Measurements from ENCODE around the gene DNAH6. TPM values are rescaled to one million over a fixed set of nuclear protein-coding genes. Genes with fewer than 3 reads are reported as not detected.

The DNAH6 gene
- total and polyA plus RNA-seq, 2 experiments from 2014 or later: 0.11 TPM; not detected in 1

DNA sequence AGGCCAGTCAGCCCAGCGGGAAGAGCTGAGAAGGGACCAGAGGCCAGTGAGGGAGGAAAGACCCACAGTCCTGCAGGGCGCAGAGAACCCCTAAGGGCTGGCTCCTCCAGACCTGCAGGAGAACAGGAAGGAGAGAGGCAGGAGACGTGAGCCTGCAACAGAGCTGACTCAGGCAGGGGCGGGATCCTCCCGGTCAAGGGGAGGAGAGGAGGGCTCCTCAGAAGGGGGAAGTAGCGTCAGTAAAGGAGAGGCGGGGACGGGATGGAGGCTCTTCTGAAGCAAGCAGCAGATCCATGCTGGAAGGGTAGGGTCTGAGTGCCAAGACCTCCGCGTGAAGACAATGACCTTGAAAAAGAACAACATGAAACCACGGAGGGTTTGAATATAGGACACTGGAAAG, 313.8 kb downstream of the DNAH6 start:
- Histone ChIP-seq H3K27ac (no peak overlapping the region), H3K4me3 (no peak overlapping the region), H3K9me3 (ENCODE audit: low read depth) (no peaks in the 10 kb centered on the region), H3K79me2 (ENCODE audit: insufficient read depth) (no peaks in the 10 kb centered on the region), H3K4me1 (ENCODE audit: insufficient read depth) (no peaks in the 10 kb centered on the region), H3K9me2 (ENCODE audit: insufficient read depth) (no peaks in the 10 kb centered on the region), H3K4me2 (ENCODE audit: unreplicated experiment) (no peak overlapping the region), H3K27me3 (replicated peaks; ENCODE audit: insufficient read depth) (no peaks in the 10 kb centered on the region), H4K20me1 (ENCODE audit: insufficient read depth) (no peaks in the 10 kb centered on the region), H3K36me3 (ENCODE audit: low read depth) (no peaks in the 10 kb centered on the region), H3F3A (ENCODE audit: insufficient read depth) (no peaks in the 10 kb centered on the region), H2AFZ (no peak overlapping the region), H3K9ac (no peak overlapping the region)
- in situ Hi-C loops (cut with MboI): no loop called here
- DNase-seq: no peak
- no peak for TF ChIP-seq EZH2phosphoT487 (IDR thresholded peaks at IDR 0.05; ENCODE audit: insufficient read depth, low read depth)
- WGBS, 2 experiments (ENCODE audit: low coverage in 1 of 2, low lambda C conversion rate in 2 of 2, missing lambda C conversion rate in 2 of 2): 76 to 82% methylated on average over 11 of the region's 11 CpGs

GRCh38 chr2:84830758-84831500, 314.6 kb downstream of the DNAH6 start:
- Histone ChIP-seq H4K20me1 (ENCODE audit: insufficient read depth) (no peaks in the 10 kb centered on the region), H3K9ac (no peak overlapping the region), H3K27me3 (replicated peaks; ENCODE audit: insufficient read depth) (no peaks in the 10 kb centered on the region), H2AFZ (no peak overlapping the region), H3F3A (ENCODE audit: insufficient read depth) (no peaks in the 10 kb centered on the region), H3K9me2 (ENCODE audit: insufficient read depth) (no peaks in the 10 kb centered on the region), H3K27ac (no peak overlapping the region), H3K9me3 (ENCODE audit: low read depth) (no peaks in the 10 kb centered on the region), H3K4me2 (ENCODE audit: unreplicated experiment) (no peak overlapping the region), H3K4me1 (ENCODE audit: insufficient read depth) (no peaks in the 10 kb centered on the region), H3K36me3 (ENCODE audit: low read depth) (no peaks in the 10 kb centered on the region), H3K79me2 (ENCODE audit: insufficient read depth) (no peaks in the 10 kb centered on the region), H3K4me3 (no peak overlapping the region)
- TF ChIP-seq EZH2 (IDR thresholded peaks at IDR 0.05; ENCODE audit: insufficient read depth, poor library complexity, severe bottlenecking) (no peak), EZH2phosphoT487 (IDR thresholded peaks at IDR 0.05; ENCODE audit: insufficient read depth, low read depth) (no peak)
- in situ Hi-C loops (cut with MboI): no loop called here
- 82 to 85% methylated on average over 10 of the region's 10 CpGs for WGBS, 2 experiments (ENCODE audit: low coverage in 1 of 2, low lambda C conversion rate in 2 of 2, missing lambda C conversion rate in 2 of 2)
- DNase-seq: no peak

- H3K27ac ChIP-seq: no peak overlapping the region
- no peaks in the 10 kb centered on the region for H4K20me1 ChIP-seq (ENCODE audit: insufficient read depth)
- H3K79me2 ChIP-seq (ENCODE audit: insufficient read depth): no peaks in the 10 kb centered on the region
- H3K9me3 ChIP-seq (ENCODE audit: low read depth): no peaks in the 10 kb centered on the region
- peaks cover 3% of the 10 kb centered on the region; the same call in 1 of the 2 replicates for H3F3A ChIP-seq (ENCODE audit: insufficient read depth)
- 90 to 92% methylated on average over 5 of the region's 5 CpGs for WGBS, 2 experiments (ENCODE audit: low coverage in 1 of 2, low lambda C conversion rate in 2 of 2, missing lambda C conversion rate in 2 of 2)
- peaks cover 2% of the 10 kb centered on the region; the same call in 1 of the 2 replicates for H3K4me1 ChIP-seq (ENCODE audit: insufficient read depth)
- H3K9me2 ChIP-seq (ENCODE audit: insufficient read depth): no peaks in the 10 kb centered on the region
- TF ChIP-seq EZH2 (IDR thresholded peaks at IDR 0.05; ENCODE audit: insufficient read depth, poor library complexity, severe bottlenecking) (no peak), EZH2phosphoT487 (IDR thresholded peaks at IDR 0.05; ENCODE audit: insufficient read depth, low read depth) (no peak)
- no peaks in the 10 kb centered on the region for H3K27me3 ChIP-seq (replicated peaks; ENCODE audit: insufficient read depth)
- no peaks in the 10 kb centered on the region for H3K36me3 ChIP-seq (ENCODE audit: low read depth)
- DNase-seq: no peak
- H2AFZ ChIP-seq: no peak overlapping the region
- H3K4me2 ChIP-seq (ENCODE audit: unreplicated experiment): no peak overlapping the region
- no peak overlapping the region for H3K4me3 ChIP-seq
- no peak overlapping the region for H3K9ac ChIP-seq
- in situ Hi-C loops (cut with MboI): no loop called here
Measured at GRCh38 chr2:84832772-84833461, 316.6 kb downstream of the DNAH6 start.

DNA sequence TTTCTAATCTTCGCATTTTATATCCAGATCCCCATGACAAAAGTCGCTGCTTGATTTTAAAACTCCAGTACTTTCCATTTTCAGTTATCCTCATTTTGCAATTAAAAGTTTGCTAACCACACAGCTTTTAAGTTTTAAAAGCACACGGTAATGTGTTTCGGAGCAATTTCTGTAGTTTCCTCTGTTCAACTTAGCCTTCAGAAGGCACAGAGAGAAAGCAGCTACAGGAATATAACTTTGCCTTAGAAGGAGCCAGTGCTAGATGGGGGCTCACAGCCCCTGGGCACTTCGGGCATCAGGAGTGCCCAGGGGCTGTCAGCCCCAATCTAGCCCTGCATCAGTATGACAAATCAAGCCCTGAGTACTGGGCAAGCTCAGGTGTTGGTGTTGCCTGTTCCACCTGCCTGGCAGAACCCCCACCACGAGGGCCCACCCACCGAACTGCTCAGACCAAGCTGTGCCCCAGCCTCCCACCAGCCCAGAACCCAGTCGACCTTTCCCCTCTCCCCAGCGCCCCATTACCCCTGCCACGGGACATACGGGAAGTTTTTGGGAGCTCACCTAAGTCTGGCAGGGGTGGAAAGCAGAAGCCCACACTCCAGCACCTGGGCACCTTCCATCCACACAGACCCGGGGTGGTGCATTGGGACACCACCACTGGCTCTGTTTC, 317.3 kb downstream of the DNAH6 start:
- Histone ChIP-seq H2AFZ (no peak overlapping the region), H3K9me3 (ENCODE audit: low read depth) (no peaks in the 10 kb centered on the region), H4K20me1 (ENCODE audit: insufficient read depth) (no peaks in the 10 kb centered on the region), H3K4me3 (no peak overlapping the region), H3K79me2 (ENCODE audit: insufficient read depth) (no peaks in the 10 kb centered on the region), H3K9me2 (ENCODE audit: insufficient read depth) (no peaks in the 10 kb centered on the region), H3K4me2 (ENCODE audit: unreplicated experiment) (no peak overlapping the region), H3K9ac (no peak overlapping the region), H3K27me3 (replicated peaks; ENCODE audit: insufficient read depth) (no peaks in the 10 kb centered on the region), H3K36me3 (ENCODE audit: low read depth) (no peaks in the 10 kb centered on the region), H3K4me1 (ENCODE audit: insufficient read depth) (peaks cover 9% of the 10 kb centered on the region), H3F3A (ENCODE audit: insufficient read depth) (peaks cover 10% of the 10 kb centered on the region), H3K27ac (no peak overlapping the region)
- TF ChIP-seq EZH2phosphoT487 (IDR thresholded peaks at IDR 0.05; ENCODE audit: insufficient read depth, low read depth) (no peak), EZH2 (IDR thresholded peaks at IDR 0.05; ENCODE audit: insufficient read depth, poor library complexity, severe bottlenecking) (no peak)
- no peak for DNase-seq
- WGBS, 2 experiments (ENCODE audit: low coverage in 1 of 2, low lambda C conversion rate in 2 of 2, missing lambda C conversion rate in 2 of 2): 83 to 88% methylated on average over 11 to 12 of the region's 12 CpGs
- in situ Hi-C loops (cut with MboI): no loop called here

Data from GM23248 (cell line).